Osteoblast (primary cell): ENCODE results near the gene AHDC1. TPM values are rescaled to one million over a fixed set of nuclear protein-coding genes. Genes with fewer than 3 reads are reported as not detected.

Source experiments
- DNase-seq: peaks from one replicate; pipeline ENCODE4 v3.0.0; 2011; ENCODE audit warnings: low spot score, mixed read lengths; ENCODE audit not compliant: insufficient read length; ENCODE audit errors: missing footprints
- H2AFZ ChIP-seq: 2 replicates; pipeline ENCODE4 v1.6.0; 2011; ENCODE audit warnings: mild to moderate bottlenecking, low read length
- H3K27ac ChIP-seq: 2 replicates; pipeline ENCODE4 v1.5.1; 2011; ENCODE audit warnings: mild to moderate bottlenecking, low read depth, low read length, moderate library complexity
- H3K27me3 ChIP-seq: 2 replicates; pipeline ENCODE4 v1.6.0; 2012; ENCODE audit warnings: mild to moderate bottlenecking, control low read depth, inconsistent platforms, low read length, moderate library complexity; ENCODE audit not compliant: insufficient read depth
- H3K36me3 ChIP-seq: 2 replicates; pipeline ENCODE4 v1.5.1; 2011; ENCODE audit warnings: mild to moderate bottlenecking, low read length, control low read depth, moderate library complexity; ENCODE audit not compliant: insufficient read depth
- H3K4me1 ChIP-seq: 2 replicates; pipeline ENCODE4 v1.5.1; 2011; ENCODE audit warnings: mild to moderate bottlenecking, low read length, control low read depth, moderate library complexity; ENCODE audit not compliant: insufficient read depth
- H3K4me2 ChIP-seq: 2 replicates; pipeline ENCODE4 v1.6.0; 2011; ENCODE audit warnings: mild to moderate bottlenecking, low read length; ENCODE audit not compliant: insufficient read depth
- H3K4me3 ChIP-seq: fragments of 200-600 bp; sonication (generic); 3 replicates; pipeline ENCODE4 v1.5.1; 2012; ENCODE audit warnings: mild to moderate bottlenecking, low read length, inconsistent platforms; ENCODE audit not compliant: insufficient read depth
- H3K79me2 ChIP-seq: 2 replicates; pipeline ENCODE4 v1.6.0; 2012; ENCODE audit warnings: mild to moderate bottlenecking, low read length, control low read depth, inconsistent platforms; ENCODE audit not compliant: insufficient read depth
- H3K9me3 ChIP-seq: 2 replicates; pipeline ENCODE4 v1.5.1; 2011; ENCODE audit warnings: low read depth, low read length, control low read depth
- H4K20me1 ChIP-seq: 2 replicates; pipeline ENCODE4 v1.6.0; 2012; ENCODE audit warnings: mild to moderate bottlenecking, low read length, control low read depth; ENCODE audit not compliant: insufficient read depth
- small RNA-seq: library from RNA; depleted of rRNA; stranded (forward); fragments of <200 nt; gene quantifications from one replicate; pipeline ENCODE3, GENCODE V24; 2012
- total RNA-seq: library from RNA; depleted of rRNA; stranded (reverse); fragments of >200 nt; gene quantifications from 2 replicates; pipeline ENCODE4 v1.2.3, GENCODE V29; 2012
- TF ChIP-seq, protein P1 (sequence below): IDR thresholded peaks from 2 replicates; pipeline ENCODE4 v1.5.1; 2011; ENCODE audit warnings: mild to moderate bottlenecking, low read depth, low read length, moderate library complexity; ENCODE audit errors: extremely low read depth

Gene AHDC1
- total RNA-seq, 1 donor, result 11.2 TPM

- peaks cover 40% of the 10 kb centered on the region for H4K20me1 ChIP-seq
- H3K4me2 ChIP-seq, result no peak overlapping the region
- no peak overlapping the region for H2AFZ ChIP-seq
- H3K9me3 ChIP-seq, result no peaks in the 10 kb centered on the region
- TF ChIP-seq, protein P1, sequence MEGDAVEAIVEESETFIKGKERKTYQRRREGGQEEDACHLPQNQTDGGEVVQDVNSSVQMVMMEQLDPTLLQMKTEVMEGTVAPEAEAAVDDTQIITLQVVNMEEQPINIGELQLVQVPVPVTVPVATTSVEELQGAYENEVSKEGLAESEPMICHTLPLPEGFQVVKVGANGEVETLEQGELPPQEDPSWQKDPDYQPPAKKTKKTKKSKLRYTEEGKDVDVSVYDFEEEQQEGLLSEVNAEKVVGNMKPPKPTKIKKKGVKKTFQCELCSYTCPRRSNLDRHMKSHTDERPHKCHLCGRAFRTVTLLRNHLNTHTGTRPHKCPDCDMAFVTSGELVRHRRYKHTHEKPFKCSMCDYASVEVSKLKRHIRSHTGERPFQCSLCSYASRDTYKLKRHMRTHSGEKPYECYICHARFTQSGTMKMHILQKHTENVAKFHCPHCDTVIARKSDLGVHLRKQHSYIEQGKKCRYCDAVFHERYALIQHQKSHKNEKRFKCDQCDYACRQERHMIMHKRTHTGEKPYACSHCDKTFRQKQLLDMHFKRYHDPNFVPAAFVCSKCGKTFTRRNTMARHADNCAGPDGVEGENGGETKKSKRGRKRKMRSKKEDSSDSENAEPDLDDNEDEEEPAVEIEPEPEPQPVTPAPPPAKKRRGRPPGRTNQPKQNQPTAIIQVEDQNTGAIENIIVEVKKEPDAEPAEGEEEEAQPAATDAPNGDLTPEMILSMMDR, result no peak
- peaks cover 13% of the 10 kb centered on the region for H3K4me1 ChIP-seq
- H3K4me3 ChIP-seq, result no peak overlapping the region
- no peaks in the 10 kb centered on the region for H3K36me3 ChIP-seq
- H3K79me2 ChIP-seq, result peaks cover 89% of the 10 kb centered on the region
- H3K27me3 ChIP-seq, result no peaks in the 10 kb centered on the region
- DNase-seq, result peak; percentile 66
- H3K27ac ChIP-seq, result no peak overlapping the region
These were observed 118.6 kb downstream of the AHDC1 start for GRCh38 chr1:27485363-27485762.

Small RNA genes lying within 50 kb of the gene (small RNA-seq; reads per million reads assigned to genes)
- gene AL031729.1, result not detected

Other genes with a start within 250 kb of the AHDC1 start
- gene MAP3K6, start 237.2 kb downstream of the AHDC1 start, total RNA-seq, result 25.7 and 29.8 TPM in 2 replicates
- not detected in 2 replicates for gene FCN3, start 229.3 kb downstream of the AHDC1 start, total RNA-seq
- not detected in 2 replicates for gene CD164L2, start 220.8 kb downstream of the AHDC1 start, total RNA-seq
- under 0.01 and 0.36 TPM in 2 replicates for gene GPR3, start 211.5 kb downstream of the AHDC1 start, total RNA-seq
- gene WASF2, start 114.0 kb downstream of the AHDC1 start, total RNA-seq, result 24.5 and 24.6 TPM in 2 replicates
- gene FGR, start 31.0 kb upstream of the AHDC1 start, total RNA-seq, result 0.29 and 0.36 TPM in 2 replicates
- gene IFI6, start 68.0 kb upstream of the AHDC1 start, total RNA-seq, result 101 and 497 TPM in 2 replicates
- gene FAM76A, start 121.8 kb upstream of the AHDC1 start, total RNA-seq, result 22.8 and 30.6 TPM in 2 replicates
- gene STX12, start 169.1 kb upstream of the AHDC1 start, total RNA-seq, result 61.6 and 67.0 TPM in 2 replicates
- gene PPP1R8, start 226.6 kb upstream of the AHDC1 start, total RNA-seq, result 29.7 and 34.2 TPM in 2 replicates